HepG2 (cell line): ENCODE data around the gene PXDC1. TPM values are rescaled to one million over a fixed set of nuclear protein-coding genes. Genes with fewer than 3 reads are reported as not detected.
A peak's percentile ranks its signal among the peaks of the same experiment; 100 is the strongest.

Experiments used
- ARNT ChIP-seq: fragments of 450-650 bp; IDR thresholded peaks from 2 replicates; pipeline ENCODE4 v1.6.1; 2017
- DPF2 ChIP-seq: sonication (generic); formaldehyde crosslinking; IDR thresholded peaks from 2 replicates; pipeline ENCODE4 v1.4.0; 2020; ENCODE audit warnings: mild to moderate bottlenecking, low read depth, missing genetic modification reagents, borderline replicate concordance
- EED ChIP-seq: sonication (generic); formaldehyde crosslinking; IDR thresholded peaks from 2 replicates; pipeline ENCODE4 v1.5.0; 2020; ENCODE audit warnings: mild to moderate bottlenecking, missing genetic modification reagents
- ETV5 ChIP-seq: IDR thresholded peaks from 2 replicates; pipeline ENCODE4 v1.6.1; 2018; ENCODE audit warnings: missing biosample characterization, missing genetic modification reagents, inconsistent platforms, borderline replicate concordance
- TOPORS ChIP-seq: sonication (generic); formaldehyde crosslinking; IDR thresholded peaks from 2 replicates; pipeline ENCODE4 v1.8.0; 2023; ENCODE audit warnings: mild to moderate bottlenecking, missing genetic modification reagents
- ZNF350 ChIP-seq: sonication (generic); formaldehyde crosslinking; IDR thresholded peaks from 2 replicates; pipeline ENCODE4 v1.4.0; 2020; ENCODE audit warnings: mild to moderate bottlenecking, low read depth, missing genetic modification reagents, borderline replicate concordance
- ZNF468 ChIP-seq: sonication (generic); formaldehyde crosslinking; IDR thresholded peaks from 2 replicates; pipeline ENCODE4 v1.8.0; 2022; ENCODE audit warnings: mild to moderate bottlenecking, moderate library complexity, missing genetic modification reagents
- ZNF792 ChIP-seq: IDR thresholded peaks from 2 replicates; pipeline ENCODE4 v1.6.1; 2016
- polyA plus RNA-seq, 8 experiments: library from polyadenylated mRNA; depleted of rRNA in 3 of 8; stranded (reverse) in 7 of 8; unstranded in 1 of 8; fragments of >200 nt; fragmentation: Illumina TruSeq in 4 of 8; extraction: Trizol in 4 of 8; gene quantifications; 2 replicates each; pipeline versions ENCODE4 v1.2.1 to v1.2.3, GENCODE V29; 2011 to 2016; ENCODE audit warnings: low read depth in 4 of 8, missing spikeins in 1 of 8, mixed read lengths in 1 of 8; ENCODE audit not compliant: insufficient read depth in 1 of 8
- total RNA-seq, 5 experiments: library from RNA; depleted of rRNA; stranded (reverse); fragments of >200 nt; fragmentation: Illumina TruSeq; extraction: Trizol; gene quantifications; 2 replicates each; pipeline ENCODE4 v1.2.3, GENCODE V29; 2016; ENCODE audit warnings: low read depth in 1 of 5
- TF ChIP-seq, protein P1 (sequence below): sonication (generic); formaldehyde crosslinking; IDR thresholded peaks from 2 replicates; pipeline ENCODE4 v1.4.0; 2020; ENCODE audit warnings: low read depth, mild to moderate bottlenecking, missing genetic modification reagents
- TF ChIP-seq, protein P2 (sequence below): IDR thresholded peaks from 2 replicates; pipeline ENCODE4 v1.6.1; 2018; ENCODE audit warnings: missing genetic modification reagents
- TF ChIP-seq, protein P3 (sequence below): sonication (generic); formaldehyde crosslinking; conservative IDR thresholded peaks from 2 replicates; pipeline ENCODE4 v1.5.0; 2020; ENCODE audit warnings: missing genetic modification reagents
- TF ChIP-seq, protein P4 (sequence below): IDR thresholded peaks from 2 replicates; pipeline ENCODE4 v1.6.1; 2016; ENCODE audit warnings: control low read depth

PXDC1 gene
- total and polyA plus RNA-seq, 2 of the 13 experiments (the other 11 are each of a cell fraction or from before 2014, with no cell fraction given) = 32.4 to 34.7 TPM

DNA sequence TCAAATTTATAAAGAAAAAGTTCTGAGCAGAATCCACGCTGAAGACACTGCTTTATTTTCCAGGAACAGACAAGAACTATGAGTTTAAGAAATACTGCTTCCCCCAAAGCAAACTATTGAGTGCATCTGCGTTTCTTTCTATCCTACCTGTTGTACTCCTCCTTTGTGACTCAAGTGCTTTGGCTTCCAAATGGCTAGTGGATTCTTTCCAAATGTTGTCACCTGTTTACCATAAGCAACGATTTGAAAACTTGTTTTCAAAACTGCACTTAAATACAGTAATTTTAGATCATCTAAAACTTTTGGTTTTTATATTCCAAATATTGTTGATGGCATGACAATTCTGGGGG lies 9.5 kb downstream of the PXDC1 start (continued):
- TF ChIP-seq, protein P1, sequence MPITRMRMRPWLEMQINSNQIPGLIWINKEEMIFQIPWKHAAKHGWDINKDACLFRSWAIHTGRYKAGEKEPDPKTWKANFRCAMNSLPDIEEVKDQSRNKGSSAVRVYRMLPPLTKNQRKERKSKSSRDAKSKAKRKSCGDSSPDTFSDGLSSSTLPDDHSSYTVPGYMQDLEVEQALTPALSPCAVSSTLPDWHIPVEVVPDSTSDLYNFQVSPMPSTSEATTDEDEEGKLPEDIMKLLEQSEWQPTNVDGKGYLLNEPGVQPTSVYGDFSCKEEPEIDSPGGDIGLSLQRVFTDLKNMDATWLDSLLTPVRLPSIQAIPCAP (CRISPR knock-in tag) = no peak
- TF ChIP-seq, protein P2, sequence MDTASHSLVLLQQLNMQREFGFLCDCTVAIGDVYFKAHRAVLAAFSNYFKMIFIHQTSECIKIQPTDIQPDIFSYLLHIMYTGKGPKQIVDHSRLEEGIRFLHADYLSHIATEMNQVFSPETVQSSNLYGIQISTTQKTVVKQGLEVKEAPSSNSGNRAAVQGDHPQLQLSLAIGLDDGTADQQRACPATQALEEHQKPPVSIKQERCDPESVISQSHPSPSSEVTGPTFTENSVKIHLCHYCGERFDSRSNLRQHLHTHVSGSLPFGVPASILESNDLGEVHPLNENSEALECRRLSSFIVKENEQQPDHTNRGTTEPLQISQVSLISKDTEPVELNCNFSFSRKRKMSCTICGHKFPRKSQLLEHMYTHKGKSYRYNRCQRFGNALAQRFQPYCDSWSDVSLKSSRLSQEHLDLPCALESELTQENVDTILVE (CRISPR knock-in tag) = no peak
- TF ChIP-seq TOPORS (CRISPR knock-in tag) = no peak
- no peak for TF ChIP-seq ARNT
- no peak for TF ChIP-seq ZNF468 (CRISPR knock-in tag)
- 0 out of 2 replicates have a peak, but pooled peaks have one; percentile 11 for TF ChIP-seq ZNF792 (CRISPR knock-in tag)
- TF ChIP-seq, protein P3, sequence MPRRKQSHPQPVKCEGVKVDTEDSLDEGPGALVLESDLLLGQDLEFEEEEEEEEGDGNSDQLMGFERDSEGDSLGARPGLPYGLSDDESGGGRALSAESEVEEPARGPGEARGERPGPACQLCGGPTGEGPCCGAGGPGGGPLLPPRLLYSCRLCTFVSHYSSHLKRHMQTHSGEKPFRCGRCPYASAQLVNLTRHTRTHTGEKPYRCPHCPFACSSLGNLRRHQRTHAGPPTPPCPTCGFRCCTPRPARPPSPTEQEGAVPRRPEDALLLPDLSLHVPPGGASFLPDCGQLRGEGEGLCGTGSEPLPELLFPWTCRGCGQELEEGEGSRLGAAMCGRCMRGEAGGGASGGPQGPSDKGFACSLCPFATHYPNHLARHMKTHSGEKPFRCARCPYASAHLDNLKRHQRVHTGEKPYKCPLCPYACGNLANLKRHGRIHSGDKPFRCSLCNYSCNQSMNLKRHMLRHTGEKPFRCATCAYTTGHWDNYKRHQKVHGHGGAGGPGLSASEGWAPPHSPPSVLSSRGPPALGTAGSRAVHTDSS (CRISPR knock-in tag) = no peak
- no peak for TF ChIP-seq ETV5 (CRISPR knock-in tag)
- TF ChIP-seq EED (CRISPR knock-in tag) = no peak
- no peak for TF ChIP-seq ZNF350 (CRISPR knock-in tag)
- no peak for TF ChIP-seq DPF2 (CRISPR knock-in tag)
- TF ChIP-seq, protein P4, sequence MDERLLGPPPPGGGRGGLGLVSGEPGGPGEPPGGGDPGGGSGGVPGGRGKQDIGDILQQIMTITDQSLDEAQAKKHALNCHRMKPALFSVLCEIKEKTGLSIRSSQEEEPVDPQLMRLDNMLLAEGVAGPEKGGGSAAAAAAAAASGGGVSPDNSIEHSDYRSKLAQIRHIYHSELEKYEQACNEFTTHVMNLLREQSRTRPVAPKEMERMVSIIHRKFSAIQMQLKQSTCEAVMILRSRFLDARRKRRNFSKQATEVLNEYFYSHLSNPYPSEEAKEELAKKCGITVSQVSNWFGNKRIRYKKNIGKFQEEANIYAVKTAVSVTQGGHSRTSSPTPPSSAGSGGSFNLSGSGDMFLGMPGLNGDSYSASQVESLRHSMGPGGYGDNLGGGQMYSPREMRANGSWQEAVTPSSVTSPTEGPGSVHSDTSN = no peak
